Stimulated activated memory B cell treated with anti-CD40 and anti-IgM and Interleukin-4, amounts not matched to agents 10 μg/mL and 1 μg/mL and 100 μg/mL, for 72 hours (primary cell): ENCODE measurements around the gene HS2ST1.
"Not testable (repeated sequence)": the region's sequence is repeated elsewhere in the genome, so short reads cannot be mapped to it uniquely, and the experiment has no call there.

Source experiments
- ATAC-seq: fragments of 150-1000 bp; cut with Tn5 transposase; 2 replicates; pipeline ENCODE4 v1.10.0; 2021
- H3K27ac Mint-ChIP-seq: one replicate; pipeline ENCODE4 v1.8.0; 2022; ENCODE audit warnings: mild to moderate bottlenecking, mixed read lengths
- H3K27me3 Mint-ChIP-seq: one replicate; pipeline ENCODE4 v1.8.0; 2022; ENCODE audit warnings: mixed read lengths
- H3K36me3 Mint-ChIP-seq: one replicate; pipeline ENCODE4 v1.8.0; 2022; ENCODE audit warnings: mixed read lengths
- H3K4me1 Mint-ChIP-seq: one replicate; pipeline ENCODE4 v1.8.0; 2022; ENCODE audit warnings: mixed read lengths
- H3K4me3 Mint-ChIP-seq: one replicate; pipeline ENCODE4 v1.8.0; 2022; ENCODE audit warnings: mild to moderate bottlenecking, moderate library complexity, mixed read lengths
- H3K9me3 Mint-ChIP-seq: one replicate; pipeline ENCODE4 v1.8.0; 2022; ENCODE audit warnings: mixed read lengths

HS2ST1 gene

GRCh38 chr1:86914601-86914997 lies at the start of gene HS2ST1:
TSS of gene HS2ST1 (plus strand) at chr1:86914635.
- no peak for ATAC-seq

DNA sequence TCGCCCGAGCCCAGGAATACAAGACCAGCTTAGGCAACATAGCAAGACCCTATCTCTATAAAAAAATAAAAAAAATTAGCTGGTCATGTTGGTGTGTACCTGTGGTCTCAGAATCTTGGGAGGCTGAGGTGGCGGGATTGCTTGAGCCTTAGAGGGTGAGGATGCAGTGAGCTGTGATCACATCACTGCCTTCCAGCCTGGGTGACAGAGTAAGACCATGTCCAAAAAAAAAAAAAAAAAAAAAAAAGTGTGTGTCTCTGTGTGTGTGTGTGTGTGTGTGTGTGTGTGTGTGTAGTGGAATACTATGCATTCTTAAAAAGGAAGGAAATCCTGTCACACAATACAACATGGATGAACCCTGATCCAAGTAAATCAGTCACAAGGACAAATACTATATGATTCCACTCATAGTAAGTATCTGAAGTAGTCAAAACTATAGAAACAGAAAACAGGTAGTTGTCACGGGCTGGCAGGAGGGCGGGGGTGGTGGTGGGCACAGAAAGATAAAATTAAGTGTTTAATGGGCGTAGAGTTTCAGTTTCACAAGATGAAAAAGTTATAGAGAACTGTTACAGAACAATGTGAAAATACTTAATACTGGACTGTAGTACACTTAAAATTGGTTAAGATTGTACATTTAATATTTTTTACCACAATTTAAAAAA lies 48.3 kb upstream of the HS2ST1 start:
- H3K9me3 Mint-ChIP-seq, result no peaks in the 10 kb centered on the region
- H3K36me3 Mint-ChIP-seq, result peaks cover 30% of the 10 kb centered on the region
- ATAC-seq, result peak; percentile 93
- H3K27ac Mint-ChIP-seq, result peak overlapping the region; percentile 76
- H3K4me1 Mint-ChIP-seq, result peaks cover 32% of the 10 kb centered on the region
- H3K4me3 Mint-ChIP-seq, result peak overlapping the region; percentile 56
- no peaks in the 10 kb centered on the region for H3K27me3 Mint-ChIP-seq

More at GRCh38 chr1:86914601-86914997, at the start of gene HS2ST1:
- no peak within 1 kb of the TSS for H3K4me3 Mint-ChIP-seq
- H3K9me3 Mint-ChIP-seq, result no peaks in the 10 kb centered on the region
- no peaks in the 10 kb centered on the region for H3K27me3 Mint-ChIP-seq
- H3K36me3 Mint-ChIP-seq, result peaks cover 19% of the 10 kb centered on the region
- peaks cover 35% of the 10 kb centered on the region for H3K4me1 Mint-ChIP-seq
- H3K27ac Mint-ChIP-seq, result no peak within 1 kb of the TSS

DNA sequence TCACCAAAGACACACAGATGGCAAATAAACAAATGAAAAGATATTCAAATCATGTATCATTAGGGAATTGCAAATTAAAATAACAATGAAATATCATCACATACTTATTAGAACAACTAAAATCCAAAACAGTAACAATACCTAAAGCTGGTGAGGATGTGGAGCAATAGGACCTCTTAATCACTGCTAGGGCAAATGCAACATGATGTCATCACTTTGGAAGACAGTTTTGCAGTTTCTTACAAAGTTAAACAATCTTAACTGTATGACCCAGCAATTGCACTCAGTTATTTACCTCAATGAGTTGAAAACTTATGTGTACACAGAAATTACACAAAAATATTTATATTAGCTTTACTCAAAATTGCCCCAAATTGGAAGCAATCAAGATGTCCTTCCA lies 47.8 kb upstream of the HS2ST1 start:
- peak overlapping the region; percentile 76 for H3K27ac Mint-ChIP-seq
- peaks cover 25% of the 10 kb centered on the region for H3K36me3 Mint-ChIP-seq
- no peaks in the 10 kb centered on the region for H3K27me3 Mint-ChIP-seq
- peaks cover 32% of the 10 kb centered on the region for H3K4me1 Mint-ChIP-seq
- ATAC-seq, result no peak
- peak overlapping the region; percentile 56 for H3K4me3 Mint-ChIP-seq
- H3K9me3 Mint-ChIP-seq, result no peaks in the 10 kb centered on the region

DNA sequence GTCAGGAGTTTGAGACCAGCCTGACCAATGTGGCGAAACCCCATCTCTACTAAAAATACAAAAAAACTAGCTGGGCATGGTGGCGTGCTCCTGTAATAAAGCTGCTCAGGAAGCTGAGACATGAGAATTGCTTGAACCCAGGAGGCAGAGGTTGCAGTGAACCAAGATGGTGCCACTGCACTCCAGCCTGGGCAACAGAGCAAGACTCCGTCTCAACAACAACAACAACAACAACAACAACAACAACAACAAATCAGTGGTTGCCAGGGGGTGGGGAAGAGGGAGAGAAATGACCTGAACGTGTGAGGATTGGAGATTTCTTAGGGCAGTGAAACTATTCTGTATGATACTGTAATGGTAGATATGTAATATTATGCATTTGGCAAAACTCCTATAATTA lies 47.2 kb upstream of the HS2ST1 start:
- ATAC-seq, H3K9me3 Mint-ChIP-seq, H3K4me3 Mint-ChIP-seq, H3K27me3 Mint-ChIP-seq, H3K27ac Mint-ChIP-seq: not testable (repeated sequence)
- peaks cover 32% of the 10 kb centered on the region for H3K4me1 Mint-ChIP-seq
- peaks cover 21% of the 10 kb centered on the region for H3K36me3 Mint-ChIP-seq

DNA sequence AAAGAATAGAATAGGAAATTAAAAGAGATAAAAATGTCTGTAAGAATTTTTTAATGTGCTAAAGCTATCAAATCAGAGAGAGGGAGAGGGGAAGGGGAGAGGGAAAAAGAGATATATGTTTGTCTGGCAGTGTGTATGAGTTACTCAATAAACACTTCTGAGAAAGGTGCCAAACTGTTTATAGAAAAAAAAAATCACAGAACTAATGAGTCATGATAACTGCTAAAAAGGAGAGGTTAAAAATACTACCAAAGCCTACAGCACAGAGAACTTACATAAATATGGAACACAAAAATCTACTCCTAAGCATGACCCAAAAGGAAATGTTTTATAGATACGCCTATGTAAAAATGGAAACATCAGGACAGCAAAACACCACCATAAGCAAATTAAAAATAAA lies 46.0 kb upstream of the HS2ST1 start:
- H3K27me3 Mint-ChIP-seq, result no peaks in the 10 kb centered on the region
- H3K27ac Mint-ChIP-seq, result peak overlapping the region; percentile 62

GRCh38 chr1:86871001-86871400 lies 43.4 kb upstream of the HS2ST1 start:
- ATAC-seq, result no peak
- Mint-ChIP-seq H3K27me3 (no peaks in the 10 kb centered on the region), H3K4me1 (peaks cover 24% of the 10 kb centered on the region), H3K27ac (no peak overlapping the region), H3K4me3 (no peak overlapping the region), H3K36me3 (peaks cover 34% of the 10 kb centered on the region), H3K9me3 (no peaks in the 10 kb centered on the region)

More for the DNA sequence above, 46.0 kb upstream of the HS2ST1 start:
- Mint-ChIP-seq H3K4me1 (peaks cover 32% of the 10 kb centered on the region), H3K36me3 (peaks cover 21% of the 10 kb centered on the region), H3K4me3 (no peak overlapping the region), H3K9me3 (no peaks in the 10 kb centered on the region)
- no peak for ATAC-seq

- H3K27ac Mint-ChIP-seq, result no peak overlapping the region
- H3K27me3 Mint-ChIP-seq, result no peaks in the 10 kb centered on the region
- no peak for ATAC-seq
- no peak overlapping the region for H3K4me3 Mint-ChIP-seq
- peaks cover 39% of the 10 kb centered on the region for H3K36me3 Mint-ChIP-seq
- peaks cover 18% of the 10 kb centered on the region for H3K4me1 Mint-ChIP-seq
- H3K9me3 Mint-ChIP-seq, result no peaks in the 10 kb centered on the region
These were observed 42.3 kb upstream of the HS2ST1 start for GRCh38 chr1:86872086-86872485.

DNA sequence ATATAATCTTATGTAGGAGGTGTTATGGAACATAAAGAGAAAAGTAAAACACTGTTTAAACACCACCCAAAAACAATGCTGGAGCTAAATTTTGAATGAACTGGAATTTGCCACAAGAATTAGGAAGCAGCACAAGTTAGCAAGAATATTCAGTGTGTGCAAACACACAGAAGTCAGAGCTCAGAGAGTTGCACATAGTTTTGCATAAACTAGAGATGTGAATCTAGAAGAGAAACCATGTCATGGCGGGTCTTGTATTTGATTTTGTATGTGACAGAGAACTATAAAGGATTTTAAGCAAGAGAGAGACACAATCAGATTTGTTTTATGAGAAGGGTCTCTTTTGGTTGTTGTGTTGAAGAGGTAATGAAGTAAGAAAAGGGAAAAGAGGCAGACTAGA lies 38.7 kb upstream of the HS2ST1 start:
- Mint-ChIP-seq H3K36me3 (peaks cover 25% of the 10 kb centered on the region), H3K4me1 (peaks cover 6% of the 10 kb centered on the region), H3K9me3 (no peaks in the 10 kb centered on the region), H3K4me3 (no peak overlapping the region), H3K27me3 (no peaks in the 10 kb centered on the region), H3K27ac (peak overlapping the region; percentile 5)
- ATAC-seq, result no peak

- H3K4me3 Mint-ChIP-seq, result no peak overlapping the region
- peaks cover 14% of the 10 kb centered on the region for H3K36me3 Mint-ChIP-seq
- H3K9me3 Mint-ChIP-seq, result no peaks in the 10 kb centered on the region
- ATAC-seq, result peak; percentile 31
- no peak overlapping the region for H3K27ac Mint-ChIP-seq
- no peaks in the 10 kb centered on the region for H3K27me3 Mint-ChIP-seq
- peaks cover 17% of the 10 kb centered on the region for H3K4me1 Mint-ChIP-seq
These were observed 26.8 kb upstream of the HS2ST1 start for GRCh38 chr1:86887479-86888162.

- Mint-ChIP-seq H3K9me3 (no peaks in the 10 kb centered on the region), H3K4me3 (no peak overlapping the region), H3K36me3 (peaks cover 14% of the 10 kb centered on the region), H3K4me1 (peaks cover 17% of the 10 kb centered on the region), H3K27me3 (no peaks in the 10 kb centered on the region), H3K27ac (no peak overlapping the region)
- ATAC-seq, result no peak
These were observed 26.1 kb upstream of the HS2ST1 start for GRCh38 chr1:86888327-86888726.

GRCh38 chr1:86899401-86899800 lies 15.0 kb upstream of the HS2ST1 start:
- not testable (repeated sequence) for H3K27ac Mint-ChIP-seq, H3K27me3 Mint-ChIP-seq, ATAC-seq, H3K9me3 Mint-ChIP-seq, H3K4me1 Mint-ChIP-seq, H3K4me3 Mint-ChIP-seq
- peaks cover 25% of the 10 kb centered on the region for H3K36me3 Mint-ChIP-seq

GRCh38 chr1:86905875-86906274 lies 8.6 kb upstream of the HS2ST1 start:
- H3K36me3 Mint-ChIP-seq, result peaks cover 26% of the 10 kb centered on the region

GRCh38 chr1:86906419-86906818 lies 8.0 kb upstream of the HS2ST1 start:
- Mint-ChIP-seq H3K27me3 (no peaks in the 10 kb centered on the region), H3K36me3 (peaks cover 29% of the 10 kb centered on the region), H3K4me3 (no peak overlapping the region), H3K4me1 (peaks cover 36% of the 10 kb centered on the region), H3K27ac (no peak overlapping the region), H3K9me3 (no peaks in the 10 kb centered on the region)
- no peak for ATAC-seq

More at GRCh38 chr1:86905875-86906274, 8.6 kb upstream of the HS2ST1 start:
- Mint-ChIP-seq H3K9me3 (no peaks in the 10 kb centered on the region), H3K27ac (no peak overlapping the region), H3K27me3 (no peaks in the 10 kb centered on the region), H3K4me3 (no peak overlapping the region), H3K4me1 (peaks cover 31% of the 10 kb centered on the region)
- no peak for ATAC-seq

DNA sequence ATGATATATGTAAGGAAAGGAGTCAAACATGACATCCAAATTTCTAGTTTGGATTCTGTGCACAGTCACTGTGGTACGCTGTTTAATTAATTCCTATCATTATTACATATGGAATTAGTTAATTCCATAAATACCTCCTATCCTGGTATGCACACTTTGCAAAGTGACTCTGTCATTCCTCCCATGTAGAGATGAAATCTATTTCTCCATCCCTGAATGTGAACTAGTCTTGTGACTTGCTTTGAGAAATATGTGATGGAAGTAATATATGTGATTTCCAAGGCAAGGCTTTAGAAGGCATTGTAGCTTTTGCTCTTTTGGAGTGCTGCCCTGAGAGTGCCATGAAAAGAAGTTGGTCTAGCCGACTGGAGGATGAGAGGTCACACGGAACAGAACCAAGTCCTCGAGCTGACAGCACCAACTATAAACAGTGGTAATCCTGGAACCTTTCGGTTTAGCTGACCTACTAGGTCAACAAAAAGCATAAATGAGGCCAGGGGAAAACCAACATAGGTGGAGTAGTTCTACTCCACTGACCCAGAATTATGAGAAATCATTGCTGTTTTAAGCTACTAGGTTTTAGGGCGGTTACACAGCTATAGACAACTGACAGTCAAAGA lies 2.0 kb upstream of the HS2ST1 start:
- Mint-ChIP-seq H3K4me1 (peaks cover 53% of the 10 kb centered on the region), H3K9me3 (no peaks in the 10 kb centered on the region), H3K27ac (no peak overlapping the region), H3K4me3 (no peak overlapping the region), H3K27me3 (no peaks in the 10 kb centered on the region), H3K36me3 (peaks cover 30% of the 10 kb centered on the region)
- no peak for ATAC-seq

DNA sequence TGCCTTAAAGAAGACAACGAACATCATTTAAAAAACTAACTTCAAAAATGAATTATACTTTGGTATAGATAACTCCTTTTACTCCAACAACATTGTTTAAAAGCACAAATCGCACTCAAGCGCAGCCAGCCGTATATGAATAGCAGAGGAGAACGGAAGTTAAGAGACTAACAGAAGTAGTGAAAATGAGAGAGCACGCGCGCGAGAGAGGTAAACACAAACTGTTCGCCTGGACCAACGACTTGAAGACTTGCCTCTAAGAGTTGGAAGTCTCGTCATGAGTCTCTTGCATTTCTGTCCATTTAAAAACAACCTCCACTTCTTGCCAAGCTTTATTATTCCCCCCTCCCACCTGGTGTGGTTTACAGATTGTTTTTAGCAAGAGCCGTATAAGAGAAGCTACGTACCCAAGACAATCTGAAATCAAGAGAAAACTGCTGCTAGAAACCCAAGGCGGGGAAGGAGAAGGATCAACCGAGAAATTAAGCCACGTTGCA lies 988 bp upstream of the HS2ST1 start:
- Mint-ChIP-seq H3K27me3 (no peaks in the 10 kb centered on the region), H3K36me3 (peaks cover 25% of the 10 kb centered on the region), H3K4me3 (no peak overlapping the region), H3K4me1 (peaks cover 46% of the 10 kb centered on the region), H3K9me3 (no peaks in the 10 kb centered on the region), H3K27ac (no peak overlapping the region)
- ATAC-seq, result no peak
